Neural progenitor cell (in vitro differentiated cells): ENCODE results near the gene POLR3G. TPM values are rescaled to one million over a fixed set of nuclear protein-coding genes. Genes with fewer than 3 reads are reported as not detected.

ENCODE experiments used
- DNase-seq: peaks from one replicate; pipeline ENCODE4 v3.0.0-alpha.2; 2016; ENCODE audit warnings: low spot score
- H2AFZ ChIP-seq: fragments of 200-600 bp; sonication (generic); replicated peaks from 2 replicates; pipeline ENCODE4 v1.6.1; 2016; ENCODE audit warnings: antibody characterized with exemption
- H3F3A ChIP-seq: fragments of 200-600 bp; sonication (generic); 2 replicates; pipeline ENCODE4 v1.6.1; 2016; ENCODE audit warnings: antibody characterized with exemption, low read depth
- H3K27ac ChIP-seq: fragments of 200-600 bp; sonication (generic); 2 replicates; pipeline ENCODE4 v1.5.1; 2016; ENCODE audit warnings: mild to moderate bottlenecking
- H3K27me3 ChIP-seq: fragments of 200-600 bp; sonication (generic); 2 replicates; pipeline ENCODE4 v1.6.1; 2016; ENCODE audit warnings: mild to moderate bottlenecking, moderate library complexity
- H3K36me3 ChIP-seq: fragments of 200-600 bp; sonication (generic); 2 replicates; pipeline ENCODE4 v1.5.1; 2016
- H3K4me1 ChIP-seq: fragments of 200-600 bp; sonication (generic); 2 replicates; pipeline ENCODE4 v1.6.1; 2016; ENCODE audit warnings: mixed run types
- H3K4me2 ChIP-seq: fragments of 200-600 bp; sonication (generic); 2 replicates; pipeline ENCODE4 v1.6.1; 2016
- H3K4me3 ChIP-seq: fragments of 200-600 bp; sonication (generic); 2 replicates; pipeline ENCODE4 v1.5.1; 2016
- H3K79me2 ChIP-seq: fragments of 200-600 bp; sonication (generic); 2 replicates; pipeline ENCODE4 v1.6.1; 2016; ENCODE audit warnings: low read depth
- H3K9ac ChIP-seq: fragments of 200-600 bp; sonication (generic); 2 replicates; pipeline ENCODE4 v1.6.1; 2016
- H3K9me3 ChIP-seq: fragments of 200-600 bp; sonication (generic); 2 replicates; pipeline ENCODE4 v1.5.1; 2016; ENCODE audit warnings: low read depth
- H4K20me1 ChIP-seq: fragments of 200-600 bp; sonication (generic); 2 replicates; pipeline ENCODE4 v1.6.1; 2016; ENCODE audit warnings: low read depth
- H3K27ac Mint-ChIP-seq: 3 replicates; pipeline ENCODE4 v1.8.0; 2021; ENCODE audit warnings: mixed read lengths
- H3K27me3 Mint-ChIP-seq: 2 replicates; pipeline ENCODE4 v1.8.0; 2022; ENCODE audit warnings: low read depth, mild to moderate bottlenecking, inconsistent platforms, moderate library complexity, mixed read lengths; ENCODE audit not compliant: insufficient read depth
- H3K36me3 Mint-ChIP-seq: 3 replicates; pipeline ENCODE4 v1.8.0; 2021; ENCODE audit warnings: mixed read lengths
- H3K4me1 Mint-ChIP-seq: 3 replicates; pipeline ENCODE4 v1.8.0; 2021; ENCODE audit warnings: mixed read lengths
- H3K4me3 Mint-ChIP-seq: 3 replicates; pipeline ENCODE4 v1.8.0; 2021; ENCODE audit warnings: mild to moderate bottlenecking, moderate library complexity, mixed read lengths
- H3K9me3 Mint-ChIP-seq: 3 replicates; pipeline ENCODE4 v1.8.0; 2020; ENCODE audit warnings: mixed read lengths
- EZH2 ChIP-seq: fragments of 200-600 bp; sonication (generic); IDR thresholded peaks from 2 replicates; pipeline ENCODE4 v1.6.1; 2017; ENCODE audit warnings: antibody characterized with exemption, mild to moderate bottlenecking, moderate library complexity
- EZH2phosphoT487 ChIP-seq: fragments of 200-600 bp; sonication (generic); IDR thresholded peaks from 2 replicates; pipeline ENCODE4 v1.6.1; 2017; ENCODE audit warnings: antibody characterized with exemption
- total RNA-seq: library from RNA; depleted of rRNA; stranded (reverse); fragments of >200 nt; gene quantifications from 2 replicates; pipeline ENCODE4 v1.2.3, GENCODE V29; 2015; ENCODE audit warnings: low replicate concordance
- TF ChIP-seq, protein P1 (sequence below): fragments of 200-600 bp; sonication (generic); IDR thresholded peaks from 2 replicates; pipeline ENCODE4 v1.5.1; 2017; ENCODE audit warnings: antibody characterized with exemption, mild to moderate bottlenecking

Gene POLR3G
- total RNA-seq, 1 donor from 2014 or later, result 8.4 TPM

DNA sequence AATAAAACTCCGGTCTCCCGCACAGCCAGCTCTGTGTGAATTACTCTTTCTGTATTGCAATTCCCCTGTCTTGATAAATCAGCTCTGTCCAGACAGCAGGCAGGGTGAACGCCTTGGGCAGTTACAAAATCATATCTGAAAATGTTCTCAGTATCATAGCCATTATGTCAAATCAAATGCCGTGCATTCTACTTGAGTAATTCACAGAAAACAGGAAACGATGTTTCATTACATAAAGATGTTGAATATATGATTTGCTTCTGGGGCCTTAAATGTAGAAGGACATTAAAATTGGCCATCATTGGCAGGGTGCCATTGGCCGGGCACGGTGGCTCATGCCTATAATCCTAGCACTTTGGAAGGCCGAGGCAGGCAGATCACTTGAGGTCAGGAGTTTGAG is 8.5 kb downstream of the POLR3G start:
- no peaks in the 10 kb centered on the region for H4K20me1 ChIP-seq
- H3K9ac ChIP-seq, result no peak overlapping the region
- Mint-ChIP-seq H3K4me3 (no peak overlapping the region), H3K4me1 (peaks cover 4% of the 10 kb centered on the region), H3K27ac (no peak overlapping the region), H3K27me3 (peaks cover 3% of the 10 kb centered on the region), H3K9me3 (no peaks in the 10 kb centered on the region), H3K36me3 (peaks cover 9% of the 10 kb centered on the region)
- H3K27me3 ChIP-seq, result no peaks in the 10 kb centered on the region
- no peak overlapping the region for H3K27ac ChIP-seq
- no peak overlapping the region for H3K4me2 ChIP-seq
- no peaks in the 10 kb centered on the region for H3F3A ChIP-seq
- H2AFZ ChIP-seq, result no peak overlapping the region
- no peaks in the 10 kb centered on the region for H3K36me3 ChIP-seq
- H3K4me3 ChIP-seq, result no peak overlapping the region
- no peaks in the 10 kb centered on the region for H3K79me2 ChIP-seq
- no peaks in the 10 kb centered on the region for H3K9me3 ChIP-seq
- TF ChIP-seq EZH2 (no peak), EZH2phosphoT487 (no peak)
- TF ChIP-seq, protein P1, sequence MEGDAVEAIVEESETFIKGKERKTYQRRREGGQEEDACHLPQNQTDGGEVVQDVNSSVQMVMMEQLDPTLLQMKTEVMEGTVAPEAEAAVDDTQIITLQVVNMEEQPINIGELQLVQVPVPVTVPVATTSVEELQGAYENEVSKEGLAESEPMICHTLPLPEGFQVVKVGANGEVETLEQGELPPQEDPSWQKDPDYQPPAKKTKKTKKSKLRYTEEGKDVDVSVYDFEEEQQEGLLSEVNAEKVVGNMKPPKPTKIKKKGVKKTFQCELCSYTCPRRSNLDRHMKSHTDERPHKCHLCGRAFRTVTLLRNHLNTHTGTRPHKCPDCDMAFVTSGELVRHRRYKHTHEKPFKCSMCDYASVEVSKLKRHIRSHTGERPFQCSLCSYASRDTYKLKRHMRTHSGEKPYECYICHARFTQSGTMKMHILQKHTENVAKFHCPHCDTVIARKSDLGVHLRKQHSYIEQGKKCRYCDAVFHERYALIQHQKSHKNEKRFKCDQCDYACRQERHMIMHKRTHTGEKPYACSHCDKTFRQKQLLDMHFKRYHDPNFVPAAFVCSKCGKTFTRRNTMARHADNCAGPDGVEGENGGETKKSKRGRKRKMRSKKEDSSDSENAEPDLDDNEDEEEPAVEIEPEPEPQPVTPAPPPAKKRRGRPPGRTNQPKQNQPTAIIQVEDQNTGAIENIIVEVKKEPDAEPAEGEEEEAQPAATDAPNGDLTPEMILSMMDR, result no peak
- H3K4me1 ChIP-seq, result no peaks in the 10 kb centered on the region
- no peak for DNase-seq

DNA sequence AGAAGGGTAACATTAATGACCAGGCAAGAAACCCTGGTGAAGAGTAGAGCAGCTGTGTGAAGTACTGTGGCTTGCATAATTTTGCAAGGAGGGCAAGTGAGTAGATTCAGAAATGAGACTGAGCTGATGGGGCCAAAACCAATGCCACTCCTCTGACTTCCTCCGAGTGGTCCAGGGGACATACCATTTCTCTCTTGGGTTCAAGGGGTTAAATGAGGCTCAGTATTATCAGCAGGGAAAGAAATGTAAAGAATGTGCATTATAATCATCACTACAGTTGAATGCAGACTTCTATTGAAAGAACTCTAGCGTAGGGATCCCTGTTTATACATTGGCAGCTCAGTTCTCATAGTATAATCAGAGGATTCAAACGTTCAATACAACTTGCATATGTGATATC is 9.9 kb downstream of the POLR3G start:
- Histone ChIP-seq H3K79me2 (no peaks in the 10 kb centered on the region), H3K9me3 (no peaks in the 10 kb centered on the region), H3K27ac (no peak overlapping the region), H3K4me1 (no peaks in the 10 kb centered on the region), H4K20me1 (no peaks in the 10 kb centered on the region), H2AFZ (no peak overlapping the region), H3K36me3 (no peaks in the 10 kb centered on the region), H3F3A (no peaks in the 10 kb centered on the region), H3K4me3 (no peak overlapping the region), H3K9ac (no peak overlapping the region), H3K4me2 (no peak overlapping the region), H3K27me3 (no peaks in the 10 kb centered on the region)
- Mint-ChIP-seq H3K27me3 (peaks cover 4% of the 10 kb centered on the region), H3K27ac (no peak overlapping the region), H3K4me3 (no peak overlapping the region), H3K9me3 (no peaks in the 10 kb centered on the region), H3K4me1 (peaks cover 4% of the 10 kb centered on the region), H3K36me3 (peaks cover 9% of the 10 kb centered on the region)
- TF ChIP-seq EZH2 (no peak), EZH2phosphoT487 (no peak)
- TF ChIP-seq, protein P1, result no peak
- DNase-seq, result no peak

DNA sequence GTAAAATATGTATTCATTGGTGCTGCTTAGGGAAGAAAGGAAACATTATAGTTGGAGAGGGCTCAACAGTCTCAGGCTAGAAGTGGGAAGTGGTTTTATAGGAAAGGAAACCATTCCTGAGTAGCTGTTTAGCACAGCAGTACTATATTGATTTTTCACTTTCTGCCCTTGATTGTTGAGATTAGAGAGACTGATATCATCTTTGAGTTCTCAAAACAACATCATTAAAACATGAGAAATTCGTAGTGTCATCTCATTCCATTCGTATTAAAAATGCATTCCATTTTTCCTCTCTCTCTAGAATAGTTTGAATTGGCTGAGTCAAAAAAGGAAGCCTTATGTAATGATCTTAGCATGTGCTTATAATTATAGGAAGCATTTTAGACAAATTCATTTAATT is 14.1 kb downstream of the POLR3G start:
- no peaks in the 10 kb centered on the region for H3K27me3 ChIP-seq
- H3K9me3 ChIP-seq, result no peaks in the 10 kb centered on the region
- H3K79me2 ChIP-seq, result no peaks in the 10 kb centered on the region
- peaks cover 4% of the 10 kb centered on the region for H3K4me1 Mint-ChIP-seq
- no peaks in the 10 kb centered on the region for H3K9me3 Mint-ChIP-seq
- H3K4me3 ChIP-seq, result no peak overlapping the region
- no peak overlapping the region for H3K4me3 Mint-ChIP-seq
- no peaks in the 10 kb centered on the region for H3K4me1 ChIP-seq
- H3K9ac ChIP-seq, result no peak overlapping the region
- no peak overlapping the region for H3K4me2 ChIP-seq
- H4K20me1 ChIP-seq, result no peaks in the 10 kb centered on the region
- no peaks in the 10 kb centered on the region for H3F3A ChIP-seq
- peaks cover 2% of the 10 kb centered on the region for H3K27me3 Mint-ChIP-seq
- no peak for DNase-seq
- H3K27ac Mint-ChIP-seq, result no peak overlapping the region
- peaks cover 5% of the 10 kb centered on the region for H3K36me3 Mint-ChIP-seq
- H3K36me3 ChIP-seq, result no peaks in the 10 kb centered on the region
- TF ChIP-seq, protein P1, result no peak
- TF ChIP-seq EZH2phosphoT487, result no peak
- no peak for TF ChIP-seq EZH2
- no peak overlapping the region for H3K27ac ChIP-seq
- no peak overlapping the region for H2AFZ ChIP-seq

DNA sequence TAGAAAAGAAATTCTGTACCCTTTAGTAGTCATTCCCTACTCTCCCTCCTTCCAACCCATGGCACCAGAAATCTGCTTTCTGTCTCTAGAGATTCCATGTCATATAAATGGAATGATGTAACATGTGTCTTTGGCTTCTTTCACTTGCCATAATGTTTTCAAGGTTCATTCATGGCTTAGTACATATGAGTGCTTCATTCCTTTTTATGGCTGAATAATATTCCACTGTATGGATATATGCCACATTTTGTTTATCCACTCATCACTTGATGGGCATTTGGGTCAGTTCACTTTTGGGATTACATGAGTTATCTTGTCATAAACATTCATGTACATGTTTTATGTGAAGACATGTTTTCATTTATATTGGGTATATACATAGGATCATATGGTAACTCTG is 19.4 kb downstream of the POLR3G start:
- Mint-ChIP-seq H3K9me3 (no peaks in the 10 kb centered on the region), H3K36me3 (peaks cover 4% of the 10 kb centered on the region), H3K27me3 (peaks cover 2% of the 10 kb centered on the region), H3K4me1 (no peaks in the 10 kb centered on the region), H3K4me3 (no peak overlapping the region), H3K27ac (no peak overlapping the region)
- H4K20me1 ChIP-seq, result no peaks in the 10 kb centered on the region
- H3F3A ChIP-seq, result no peaks in the 10 kb centered on the region
- no peaks in the 10 kb centered on the region for H3K36me3 ChIP-seq
- no peak overlapping the region for H3K4me3 ChIP-seq
- H2AFZ ChIP-seq, result no peak overlapping the region
- no peaks in the 10 kb centered on the region for H3K4me1 ChIP-seq
- H3K9me3 ChIP-seq, result no peaks in the 10 kb centered on the region
- TF ChIP-seq, protein P1, result no peak
- TF ChIP-seq EZH2phosphoT487, result no peak
- no peak for TF ChIP-seq EZH2
- no peak overlapping the region for H3K4me2 ChIP-seq
- DNase-seq, result no peak
- H3K9ac ChIP-seq, result no peak overlapping the region
- no peaks in the 10 kb centered on the region for H3K79me2 ChIP-seq
- H3K27me3 ChIP-seq, result no peaks in the 10 kb centered on the region
- H3K27ac ChIP-seq, result no peak overlapping the region
